ENCODE data around the gene USP49.
A peak's percentile ranks its signal among the peaks of the same experiment; 100 is the strongest.

Gene USP49

DNA sequence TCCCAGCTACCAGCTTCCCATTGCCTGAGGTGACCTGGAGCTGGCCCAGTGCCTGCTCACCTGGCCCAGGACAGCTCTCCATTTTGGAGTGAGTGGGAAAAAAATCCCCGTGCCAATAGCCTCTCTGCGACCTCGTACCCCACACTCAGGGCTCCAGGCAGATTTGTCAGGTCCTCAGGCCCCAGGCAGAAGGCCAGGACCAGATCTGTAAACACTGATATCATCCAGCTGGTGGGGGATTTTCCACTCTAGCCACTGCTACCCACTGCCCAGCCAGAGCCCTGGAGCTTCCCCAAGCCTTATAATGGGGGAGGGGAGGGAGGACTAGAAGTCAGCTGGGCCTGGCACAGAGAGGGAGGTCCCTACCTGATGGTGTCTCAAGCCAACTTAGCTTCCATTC, 146.6 kb downstream of the USP49 start:
- Histone ChIP-seq H3K9me3 (ENCODE audit: control insufficient read depth, low read length) (no peaks in the 10 kb centered on the region), H3K4me1 (ENCODE audit: control insufficient read depth, insufficient read depth, low read length) (peaks cover 44% of the 10 kb centered on the region), H3K4me3 (ENCODE audit: low read length) (no peak overlapping the region), H3K9ac (ENCODE audit: low read length) (no peak overlapping the region), H3K27me3 (ENCODE audit: control insufficient read depth, insufficient read depth, low read length) (no peaks in the 10 kb centered on the region), H3K36me3 (ENCODE audit: control insufficient read depth, insufficient read depth, low read length) (no peaks in the 10 kb centered on the region)

DNA sequence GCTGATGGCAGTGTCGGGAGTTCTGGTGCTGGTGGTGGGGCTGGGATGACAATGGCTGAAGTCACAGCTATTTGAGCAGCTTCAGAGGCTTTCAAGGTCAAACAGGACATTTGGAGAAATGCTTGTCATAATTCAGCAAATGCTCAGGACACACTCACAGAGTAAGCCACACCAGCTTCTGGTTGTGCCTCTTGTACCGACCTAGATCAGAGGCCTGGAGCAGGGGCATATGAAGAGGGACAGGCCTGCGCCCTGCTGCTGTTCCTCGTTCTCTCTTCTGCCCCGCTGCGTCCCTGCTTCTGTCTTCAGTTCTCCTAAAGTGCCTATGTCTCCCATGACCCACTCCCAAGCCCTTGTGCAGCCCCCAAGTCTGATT, 147.1 kb downstream of the USP49 start:
- H3K4me1 ChIP-seq (ENCODE audit: control insufficient read depth, insufficient read depth, low read length) = peaks cover 49% of the 10 kb centered on the region
- H3K9me3 ChIP-seq (ENCODE audit: control insufficient read depth, low read length) = no peaks in the 10 kb centered on the region
- H3K9ac ChIP-seq (ENCODE audit: low read length) = peak overlapping the region; percentile 12
- no peaks in the 10 kb centered on the region for H3K27me3 ChIP-seq (ENCODE audit: control insufficient read depth, insufficient read depth, low read length)
- no peaks in the 10 kb centered on the region for H3K36me3 ChIP-seq (ENCODE audit: control insufficient read depth, insufficient read depth, low read length)
- no peak overlapping the region for H3K4me3 ChIP-seq (ENCODE audit: low read length)

DNA sequence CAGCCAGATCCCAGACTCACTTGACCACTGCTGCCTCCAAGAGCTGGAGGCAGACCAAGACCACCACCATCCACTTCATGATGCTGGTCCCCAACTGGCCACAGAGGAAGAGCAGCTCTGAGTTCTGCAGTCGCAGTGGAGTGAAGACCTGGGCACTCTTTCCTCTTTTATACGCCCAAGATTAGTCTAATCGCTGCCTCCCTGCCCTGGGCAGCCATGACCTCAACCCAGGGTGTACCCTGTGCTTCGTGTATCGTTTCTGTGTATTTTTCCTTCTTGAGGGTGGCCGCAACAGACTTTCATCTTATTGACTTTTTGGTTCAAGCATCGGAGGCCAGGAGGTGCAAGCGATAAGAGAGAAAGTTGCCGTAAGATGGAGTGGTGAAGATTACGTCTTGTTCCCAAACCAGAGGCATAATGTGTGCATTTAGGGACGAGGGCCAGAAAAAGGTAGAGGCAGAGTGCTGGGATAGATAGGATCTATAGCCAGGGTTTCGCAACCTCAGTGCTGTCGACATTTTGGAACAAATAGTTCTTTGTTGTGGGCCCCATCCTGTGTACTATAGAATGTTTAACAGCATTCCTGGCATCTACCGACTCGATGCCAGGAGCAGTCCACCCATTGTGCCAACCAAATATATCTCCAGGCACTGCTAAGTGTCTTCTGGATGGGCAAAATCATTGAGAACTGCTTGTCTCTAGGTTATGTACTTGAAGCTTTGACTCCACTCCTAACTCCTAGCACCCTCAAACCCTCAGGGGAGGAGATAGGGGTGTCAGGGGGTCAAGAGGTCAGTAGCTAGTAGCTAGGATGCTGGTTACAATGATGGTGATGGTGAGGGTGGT, 147.7 kb downstream of the USP49 start, which contains the start of gene PGC:
Gene PGC, minus strand, starts transcription at position 142 of the 846 bp plus-strand sequence. Its CDS starts 63 bp downstream, at position 79.
- no peaks in the 10 kb centered on the region for H3K36me3 ChIP-seq (ENCODE audit: control insufficient read depth, insufficient read depth, low read length)
- no peaks in the 10 kb centered on the region for H3K27me3 ChIP-seq (ENCODE audit: control insufficient read depth, insufficient read depth, low read length)
- peak within 1 kb of the TSS; percentile 29 for H3K4me3 ChIP-seq (ENCODE audit: low read length)
- H3K4me1 ChIP-seq (ENCODE audit: control insufficient read depth, insufficient read depth, low read length) = peaks cover 55% of the 10 kb centered on the region
- H3K9ac ChIP-seq (ENCODE audit: low read length) = peak within 1 kb of the TSS; percentile 79
- no peaks in the 10 kb centered on the region for H3K9me3 ChIP-seq (ENCODE audit: control insufficient read depth, low read length)

DNA sequence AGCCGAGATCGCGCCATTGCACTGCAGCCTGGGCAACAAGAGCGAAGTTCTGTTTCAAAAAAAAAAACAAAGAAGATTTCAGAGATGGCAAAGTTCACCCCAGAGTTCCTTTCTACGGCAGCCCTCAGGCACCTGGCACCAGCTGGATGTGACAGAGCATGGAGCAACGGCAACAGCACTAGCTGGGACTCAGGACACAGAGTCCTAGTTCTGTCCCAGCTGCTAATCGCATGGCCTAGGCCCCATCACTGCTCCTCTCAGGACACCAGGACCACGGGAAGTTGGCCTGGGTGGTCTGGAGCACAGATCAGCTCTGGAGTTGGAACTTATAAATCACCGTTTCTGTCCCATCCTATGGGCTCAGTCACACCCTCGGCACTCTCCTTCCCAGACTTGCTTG, 149.1 kb downstream of the USP49 start:
- H3K9me3 ChIP-seq (ENCODE audit: control insufficient read depth, low read length) = no peaks in the 10 kb centered on the region
- H3K4me3 ChIP-seq (ENCODE audit: low read length) = peak overlapping the region; percentile 29

DNA sequence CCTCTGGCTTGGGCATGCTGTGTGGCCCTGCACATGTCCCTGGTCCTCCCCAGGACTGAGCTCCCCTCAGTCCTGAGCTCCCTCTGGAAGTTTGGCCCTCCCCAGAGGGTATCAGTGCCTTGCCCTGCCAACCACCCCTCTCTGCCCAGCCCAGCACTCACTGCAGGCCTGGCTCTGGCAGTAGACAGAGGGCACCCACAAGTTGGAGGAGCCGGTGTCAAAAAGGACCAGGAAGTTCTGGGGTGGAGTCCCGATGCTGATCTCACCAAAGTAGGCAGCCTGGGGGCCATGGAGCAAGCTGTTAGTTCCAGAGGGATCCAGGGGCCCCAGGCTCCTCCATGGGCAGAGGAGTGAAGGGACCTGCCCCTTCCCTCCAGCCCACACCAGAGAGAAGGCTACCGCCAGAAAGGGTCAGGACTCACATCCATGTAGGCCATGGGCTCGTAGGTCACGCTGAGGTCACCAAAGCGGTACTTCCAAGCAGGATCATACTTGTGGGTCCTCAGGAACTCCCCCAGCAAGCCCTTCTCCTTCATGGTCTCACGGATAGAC, 150.9 kb downstream of the USP49 start:
- no peaks in the 10 kb centered on the region for H3K27me3 ChIP-seq (ENCODE audit: control insufficient read depth, insufficient read depth, low read length)
- peak overlapping the region; percentile 23 for H3K4me3 ChIP-seq (ENCODE audit: low read length)
- no peaks in the 10 kb centered on the region for H3K9me3 ChIP-seq (ENCODE audit: control insufficient read depth, low read length)
- H3K4me1 ChIP-seq (ENCODE audit: control insufficient read depth, insufficient read depth, low read length) = peaks cover 76% of the 10 kb centered on the region
- H3K36me3 ChIP-seq (ENCODE audit: control insufficient read depth, insufficient read depth, low read length) = no peaks in the 10 kb centered on the region
- peak overlapping the region; percentile 63 for H3K9ac ChIP-seq (ENCODE audit: low read length)

More for the DNA sequence above, 149.1 kb downstream of the USP49 start:
- Histone ChIP-seq H3K9ac (ENCODE audit: low read length) (peak overlapping the region; percentile 79), H3K27me3 (ENCODE audit: control insufficient read depth, insufficient read depth, low read length) (no peaks in the 10 kb centered on the region), H3K36me3 (ENCODE audit: control insufficient read depth, insufficient read depth, low read length) (no peaks in the 10 kb centered on the region), H3K4me1 (ENCODE audit: control insufficient read depth, insufficient read depth, low read length) (peaks cover 65% of the 10 kb centered on the region)

DNA sequence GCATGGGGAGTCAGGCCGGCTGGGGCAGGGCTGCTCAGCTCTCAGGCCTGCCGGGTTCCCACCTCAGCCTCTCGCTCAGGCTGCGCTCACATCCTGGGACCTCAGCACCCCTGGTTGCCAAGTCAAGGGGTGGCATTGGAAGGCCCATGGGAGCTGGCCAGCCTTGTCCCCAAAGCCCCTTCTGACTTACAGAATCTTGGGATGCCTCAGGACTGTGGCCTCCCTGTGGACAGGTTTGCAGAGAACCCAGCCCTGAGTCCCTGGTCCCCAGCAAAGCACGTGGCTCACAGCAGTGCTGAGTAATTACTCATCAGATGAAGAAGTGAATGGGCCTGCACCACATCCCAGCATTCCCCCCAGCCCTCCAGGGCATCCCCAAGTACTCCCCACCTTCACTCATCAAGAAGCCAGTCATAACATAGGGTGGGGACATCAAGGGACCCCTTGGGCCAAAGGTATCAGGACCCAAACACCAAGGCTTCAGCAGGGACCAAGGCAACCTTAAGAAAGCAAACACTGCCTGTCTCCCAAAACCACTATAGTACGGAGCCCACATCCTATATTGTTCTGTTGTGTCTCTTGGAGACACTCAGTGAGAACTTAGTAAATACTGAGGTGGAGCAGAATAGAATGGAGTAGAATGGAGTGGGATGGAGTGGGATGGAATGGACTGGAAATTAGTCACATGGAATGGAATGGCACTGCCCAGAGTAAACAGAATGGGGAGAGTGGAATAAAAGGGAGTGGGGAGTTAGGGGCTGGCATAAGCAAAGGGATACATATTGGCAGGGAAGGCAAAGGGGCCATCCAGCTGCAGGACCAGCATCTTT, 151.6 kb downstream of the USP49 start:
- Histone ChIP-seq H3K9me3 (ENCODE audit: control insufficient read depth, low read length) (no peaks in the 10 kb centered on the region), H3K36me3 (ENCODE audit: control insufficient read depth, insufficient read depth, low read length) (no peaks in the 10 kb centered on the region), H3K9ac (ENCODE audit: low read length) (peak overlapping the region; percentile 63), H3K4me1 (ENCODE audit: control insufficient read depth, insufficient read depth, low read length) (peaks cover 74% of the 10 kb centered on the region), H3K4me3 (ENCODE audit: low read length) (peak overlapping the region; percentile 12), H3K27me3 (ENCODE audit: control insufficient read depth, insufficient read depth, low read length) (no peaks in the 10 kb centered on the region)

DNA sequence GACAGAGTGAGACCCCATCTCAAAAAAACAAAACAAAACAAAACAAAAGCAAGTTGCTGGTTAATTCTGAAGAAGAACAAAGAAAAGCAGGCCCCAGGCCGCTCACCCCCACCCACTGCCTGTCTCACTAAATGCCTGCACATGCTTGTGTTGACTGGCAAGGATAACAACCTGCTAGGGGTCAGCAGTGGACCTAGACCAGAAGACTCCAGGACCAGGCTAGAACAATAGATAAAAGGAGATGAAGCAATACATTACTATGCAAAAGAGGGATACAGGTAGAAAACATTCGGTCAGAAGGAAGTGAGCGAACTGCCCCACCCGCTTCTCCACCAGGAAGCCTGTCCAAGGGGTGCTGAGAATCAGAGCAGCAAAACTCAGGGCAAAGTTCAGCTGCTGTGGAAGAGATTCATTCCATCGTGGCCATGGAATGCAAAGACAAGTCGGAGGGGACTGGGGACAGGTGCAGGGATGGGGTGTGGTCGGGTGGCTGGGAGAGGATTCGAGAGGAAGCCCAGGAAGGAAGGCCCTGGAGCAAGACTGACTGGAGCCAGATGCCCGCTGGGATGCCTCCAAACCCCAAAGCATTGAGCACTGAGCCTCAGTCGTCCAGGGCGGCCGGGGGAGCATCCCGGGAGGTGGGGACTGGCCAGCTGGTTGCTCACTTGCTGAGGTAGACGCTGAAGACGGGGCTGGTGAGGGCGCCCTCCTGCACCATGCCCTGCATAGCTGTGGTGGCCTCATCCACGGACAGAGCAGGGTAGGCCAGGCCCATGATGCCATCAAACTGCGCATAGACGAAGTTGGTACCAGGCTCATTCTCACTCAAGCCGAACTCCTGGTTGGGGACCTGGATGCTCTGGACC, 153.3 kb downstream of the USP49 start:
- Histone ChIP-seq H3K36me3 (ENCODE audit: control insufficient read depth, insufficient read depth, low read length) (no peaks in the 10 kb centered on the region), H3K27me3 (ENCODE audit: control insufficient read depth, insufficient read depth, low read length) (no peaks in the 10 kb centered on the region), H3K4me3 (ENCODE audit: low read length) (peak overlapping the region; percentile 4), H3K9ac (ENCODE audit: low read length) (peak overlapping the region; percentile 70), H3K9me3 (ENCODE audit: control insufficient read depth, low read length) (no peaks in the 10 kb centered on the region), H3K4me1 (ENCODE audit: control insufficient read depth, insufficient read depth, low read length) (peaks cover 66% of the 10 kb centered on the region)

DNA sequence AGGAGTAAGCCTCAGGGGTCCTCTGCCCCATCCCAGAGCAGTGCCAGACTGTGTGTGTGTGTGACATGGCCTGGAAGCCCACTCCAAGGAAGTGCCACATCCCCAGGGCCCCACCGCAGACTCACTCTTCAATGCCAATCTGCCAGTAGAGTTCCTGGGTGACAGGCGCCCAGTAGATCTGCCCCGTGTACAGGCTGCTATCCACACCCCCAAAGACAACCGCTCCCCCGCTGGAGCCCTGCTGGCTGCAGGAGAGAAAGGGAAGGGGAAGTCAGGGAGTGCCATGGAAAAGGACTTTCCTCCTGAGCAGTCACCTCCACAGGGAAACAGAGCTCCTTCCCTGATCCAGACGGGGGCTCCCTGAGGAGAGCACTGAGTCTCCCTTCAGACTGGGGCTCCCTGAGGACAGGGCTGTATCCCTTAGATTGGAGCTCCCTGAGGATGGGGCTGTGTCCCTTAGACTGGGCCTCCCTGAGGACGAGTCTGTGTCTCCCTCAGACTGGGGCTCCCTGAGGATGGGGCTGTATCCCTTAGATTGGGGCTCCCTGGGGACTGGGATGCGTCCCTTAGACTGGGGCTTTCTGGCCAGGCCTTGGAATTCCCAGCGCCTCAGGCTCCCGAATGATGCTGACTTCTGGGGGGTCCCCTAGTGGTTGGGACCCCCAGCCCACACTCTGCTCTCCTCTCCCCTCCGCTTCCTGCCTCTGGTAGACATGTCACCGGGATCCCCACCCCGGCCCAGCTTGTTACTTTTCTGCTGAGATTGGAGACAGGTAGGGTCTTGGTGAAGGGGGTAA, 154.6 kb downstream of the USP49 start:
- H3K36me3 ChIP-seq (ENCODE audit: control insufficient read depth, insufficient read depth, low read length) = no peaks in the 10 kb centered on the region
- peak overlapping the region; percentile 4 for H3K4me3 ChIP-seq (ENCODE audit: low read length)
- no peaks in the 10 kb centered on the region for H3K9me3 ChIP-seq (ENCODE audit: control insufficient read depth, low read length)
- H3K9ac ChIP-seq (ENCODE audit: low read length) = peak overlapping the region; percentile 70
- peaks cover 68% of the 10 kb centered on the region for H3K4me1 ChIP-seq (ENCODE audit: control insufficient read depth, insufficient read depth, low read length)
- H3K27me3 ChIP-seq (ENCODE audit: control insufficient read depth, insufficient read depth, low read length) = no peaks in the 10 kb centered on the region

Data from mucosa of stomach (tissue), 1 donor.